PC-9 (cell line): ENCODE results near the gene PNKD. TPM values are rescaled to one million over a fixed set of nuclear protein-coding genes. Genes with fewer than 3 reads are reported as not detected.

Experiments
- BruUV-seq: library from RNA; stranded (reverse); fragments of 400-500 nt; replicated peaks from 2 replicates; lab custom pipeline; 2021; lab: Mats Ljungman, UMichigan
- CTCF ChIA-PET: fragments of 300-600 bp; sonication (Branson Sonifier 250); formaldehyde crosslinking; loops from one replicate; lab custom pipeline; 2022; ENCODE audit warnings: antibody characterized with exemption; lab: Charles Lee
- POLR2A ChIA-PET: fragments of 300-600 bp; sonication (Branson Sonifier 250); formaldehyde crosslinking; loops from one replicate; lab custom pipeline; 2022; ENCODE audit warnings: antibody characterized with exemption; ENCODE audit not compliant: unreplicated experiment; lab: Charles Lee
- DNase-seq, 2 experiments: peaks; one replicate each; pipeline versions ENCODE4 v3.0.0 to v3.0.0-alpha.2; 2015 to 2022; ENCODE audit warnings: mixed read lengths in 1 of 2
- H2AFZ ChIP-seq: fragments of 200-600 bp; sonication (generic); 2 replicates; pipeline ENCODE4 v1.8.1; 2017; ENCODE audit warnings: antibody characterized with exemption
- H3F3A ChIP-seq: fragments of 200-600 bp; sonication (generic); 2 replicates; pipeline ENCODE4 v1.8.1; 2017; ENCODE audit warnings: antibody characterized with exemption, mild to moderate bottlenecking, low read depth; ENCODE audit not compliant: insufficient read depth
- H3K27ac ChIP-seq: fragments of 200-600 bp; sonication (generic); 2 replicates; pipeline ENCODE4 v1.6.1; 2016; ENCODE audit warnings: mixed run types
- H3K27me3 ChIP-seq: fragments of 200-600 bp; sonication (generic); 2 replicates; pipeline ENCODE4 v1.6.1; 2016; ENCODE audit warnings: low read depth, mixed run types; ENCODE audit not compliant: insufficient read depth
- H3K36me3 ChIP-seq: fragments of 200-600 bp; sonication (generic); 2 replicates; pipeline ENCODE4 v1.6.1; 2016; ENCODE audit warnings: low read depth, mixed run types
- H3K4me1 ChIP-seq: fragments of 200-600 bp; sonication (generic); replicated peaks from 2 replicates; pipeline ENCODE4 v1.6.1; 2016; ENCODE audit warnings: mixed run types; ENCODE audit not compliant: insufficient read depth
- H3K4me2 ChIP-seq: fragments of 200-600 bp; sonication (generic); 2 replicates; pipeline ENCODE4 v1.6.1; 2017; ENCODE audit warnings: mixed run types
- H3K4me3 ChIP-seq: fragments of 200-600 bp; sonication (generic); 2 replicates; pipeline ENCODE4 v1.6.1; 2016; ENCODE audit warnings: mixed run types
- H3K79me2 ChIP-seq: fragments of 200-600 bp; sonication (generic); 2 replicates; pipeline ENCODE4 v1.6.1; 2017; ENCODE audit warnings: low read depth, mixed run types
- H3K9me2 ChIP-seq: fragments of 200-600 bp; sonication (generic); 2 replicates; pipeline ENCODE4 v1.8.1; 2017; ENCODE audit warnings: mild to moderate bottlenecking; ENCODE audit not compliant: insufficient read depth
- H3K9me3 ChIP-seq: fragments of 200-600 bp; sonication (generic); 2 replicates; pipeline ENCODE4 v1.8.1; 2016; ENCODE audit warnings: low read depth; ENCODE audit not compliant: insufficient read depth
- H4K20me1 ChIP-seq: fragments of 200-600 bp; sonication (generic); 2 replicates; pipeline ENCODE4 v1.8.1; 2017; ENCODE audit not compliant: insufficient read depth
- CTCF ChIP-seq: fragments of 200-600 bp; sonication (generic); conservative IDR thresholded peaks from 2 replicates; pipeline ENCODE4 v1.6.1; 2017; ENCODE audit warnings: mixed run types, antibody characterized with exemption, mild to moderate bottlenecking, moderate library complexity
- EZH2 ChIP-seq: fragments of 200-600 bp; sonication (generic); IDR thresholded peaks from 2 replicates; pipeline ENCODE4 v1.8.0; 2017; ENCODE audit warnings: antibody characterized with exemption, low read depth
- intact Hi-C: fragments of 100-400 bp; cut with micrococcal nuclease; formaldehyde crosslinking; loops from one replicate; pipeline ENCODE4 v1.10.0; 2022; ENCODE audit not compliant: unreplicated experiment
- total RNA-seq: library from RNA; stranded (reverse); gene quantifications from 2 replicates; pipeline ENCODE4 v1.2.3, GENCODE V29; 2021

Gene PNKD
- total RNA-seq, 1 experiment from 2014 or later, result 102 TPM

GRCh38 chr2:218381916-218382366 is 111.6 kb downstream of the PNKD start, which contains the start of gene SLC11A1:
Gene SLC11A1, plus strand, starts transcription at chr2:218382273. Its CDS starts 96 bp downstream, at chr2:218382369.
- ChIA-PET POLR2A (no interaction called here), CTCF (no interaction called here)
- no TSS peak for BruUV-seq
- Histone ChIP-seq H3K4me1 (no peaks in the 10 kb centered on the region), H3K36me3 (no peaks in the 10 kb centered on the region), H3K9me2 (no peaks in the 10 kb centered on the region), H3K4me2 (no peak within 1 kb of the TSS), H3K4me3 (no peak within 1 kb of the TSS), H3K27me3 (no peaks in the 10 kb centered on the region), H3K79me2 (no peaks in the 10 kb centered on the region), H3K27ac (no peak within 1 kb of the TSS), H4K20me1 (no peaks in the 10 kb centered on the region), H3F3A (no peaks in the 10 kb centered on the region), H3K9me3 (no peaks in the 10 kb centered on the region), H2AFZ (no peak within 1 kb of the TSS)
- DNase-seq, result no peak
- TF ChIP-seq CTCF (no peak), EZH2 (no peak)
- intact Hi-C loops, result no loop called here

GRCh38 chr2:218382785-218383184 is 112.5 kb downstream of the PNKD start:
- H3K4me2 ChIP-seq, result no peak overlapping the region
- DNase-seq, result no peak
- no peaks in the 10 kb centered on the region for H4K20me1 ChIP-seq
- H3K9me3 ChIP-seq, result no peaks in the 10 kb centered on the region
- H3K27ac ChIP-seq, result no peak overlapping the region
- no peaks in the 10 kb centered on the region for H3K4me1 ChIP-seq
- POLR2A ChIA-PET, result no interaction called here
- H3K79me2 ChIP-seq, result no peaks in the 10 kb centered on the region
- CTCF ChIA-PET, result interaction anchor here (0.5 kb wide), 1 partner anchor 348 kb away, joined by 7 read pairs; no protein-coding TSS in a partner anchor
- no peak overlapping the region for H2AFZ ChIP-seq
- intact Hi-C loops, result no loop called here
- no peak overlapping the region for H3K4me3 ChIP-seq
- no peak for TF ChIP-seq CTCF
- no peak for TF ChIP-seq EZH2
- H3K27me3 ChIP-seq, result no peaks in the 10 kb centered on the region
- no peaks in the 10 kb centered on the region for H3K36me3 ChIP-seq
- no peaks in the 10 kb centered on the region for H3F3A ChIP-seq
- BruUV-seq, result no TSS peak
- no peaks in the 10 kb centered on the region for H3K9me2 ChIP-seq

GRCh38 chr2:218383892-218384519 is 113.7 kb downstream of the PNKD start:
- Histone ChIP-seq H3K4me1 (no peaks in the 10 kb centered on the region), H3K79me2 (no peaks in the 10 kb centered on the region), H3K4me3 (no peak overlapping the region), H2AFZ (no peak overlapping the region), H3K27me3 (no peaks in the 10 kb centered on the region), H3K9me3 (no peaks in the 10 kb centered on the region), H3K36me3 (no peaks in the 10 kb centered on the region), H3K27ac (no peak overlapping the region), H3K9me2 (no peaks in the 10 kb centered on the region), H3K4me2 (no peak overlapping the region), H3F3A (no peaks in the 10 kb centered on the region), H4K20me1 (no peaks in the 10 kb centered on the region)
- ChIA-PET CTCF (interaction anchor here (0.5 kb wide), 1 partner anchor 226 kb away, joined by 3 read pairs; no protein-coding TSS in a partner anchor), POLR2A (interaction anchor here (0.7 kb wide), 1 partner anchor 9 kb away, joined by 4 read pairs; no protein-coding TSS in a partner anchor)
- BruUV-seq, result no TSS peak
- no peak for TF ChIP-seq CTCF
- no peak for TF ChIP-seq EZH2
- intact Hi-C loops, result no loop called here
- DNase-seq, result no peak
